NCI-H226 (cell line): ENCODE measurements around the gene TENM3.

Experiments
- DNase-seq: peaks from one replicate; pipeline ENCODE4 v3.0.0-alpha.2; 2015

TENM3 gene

DNA sequence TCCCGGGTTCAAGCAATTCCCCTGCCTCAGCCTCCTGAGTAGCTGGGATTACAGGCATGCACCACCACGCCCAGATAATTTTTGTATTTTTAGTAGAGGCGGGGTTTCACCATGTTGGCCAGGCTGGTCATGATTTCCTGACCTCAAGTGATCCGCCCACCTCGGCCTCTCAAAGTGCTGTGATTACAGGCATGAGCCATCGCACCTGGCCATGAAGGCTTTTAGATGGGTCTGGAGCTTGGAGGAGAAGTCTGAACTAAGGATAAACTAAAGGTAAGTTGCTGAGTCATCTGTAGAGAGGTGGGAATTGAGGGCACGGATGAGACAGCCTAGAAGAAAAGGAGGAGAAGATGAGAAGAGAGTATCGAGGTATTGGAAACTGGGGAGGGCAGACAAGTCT lies at the start of gene TENM3:
TENM3 (plus strand) TSS at position 199 of the 400 bp plus-strand sequence. CDS start 80,619 bp downstream, outside the sequence.
- peak; percentile 68 for DNase-seq

DNA sequence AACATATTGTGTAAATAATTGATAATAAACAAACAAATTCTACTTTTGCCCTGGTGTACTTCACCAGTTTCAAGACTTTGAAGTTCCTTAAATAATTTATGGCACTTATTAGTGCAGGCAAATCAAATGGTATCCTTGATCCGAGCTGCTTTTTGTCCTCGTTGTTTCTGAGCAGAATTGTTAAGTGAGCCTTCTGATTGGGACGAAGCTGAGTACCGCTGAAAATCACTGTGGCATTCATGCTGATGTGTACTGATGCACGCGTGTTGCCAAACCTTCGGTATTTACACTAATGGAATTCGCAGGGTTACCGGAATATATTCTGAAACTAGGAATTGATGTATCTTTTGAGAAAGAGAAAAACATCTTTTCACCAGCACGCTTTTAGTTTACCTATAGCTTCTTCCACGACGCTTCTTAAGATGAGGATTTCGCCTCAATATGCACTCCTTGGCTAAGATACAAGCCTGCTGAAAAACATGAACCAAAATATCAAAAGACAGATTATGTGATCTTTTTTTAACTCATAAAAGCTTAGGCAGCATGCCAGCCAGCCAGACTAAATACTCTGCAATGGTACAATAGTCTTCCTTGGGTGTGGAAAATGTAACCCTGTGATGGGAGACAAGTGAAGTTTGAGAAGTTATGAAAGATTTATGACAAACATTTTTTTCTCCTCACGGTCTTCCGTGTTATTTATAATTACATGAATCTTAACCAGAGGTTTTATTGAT lies 48.9 kb upstream of the TENM3 start:
- no peak for DNase-seq

DNA sequence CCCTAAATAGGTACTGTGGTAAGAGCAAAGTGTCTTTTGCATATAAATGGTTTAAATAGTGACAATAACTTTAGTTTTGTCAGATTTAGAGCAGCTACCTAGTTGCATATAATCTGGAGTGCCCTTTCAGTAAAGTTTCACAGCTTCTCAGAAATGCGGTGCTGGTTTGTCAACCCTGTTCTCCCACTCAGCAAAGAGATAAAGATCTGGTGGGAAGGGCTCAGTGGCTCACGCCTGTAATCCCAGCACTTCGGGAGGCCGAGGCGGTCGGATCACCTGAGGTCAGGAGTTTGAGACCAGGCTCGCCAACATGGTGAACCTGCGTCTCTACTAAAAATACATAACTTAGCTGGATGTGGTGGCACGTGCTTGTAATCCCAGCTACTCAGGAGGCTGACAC lies 45.6 kb upstream of the TENM3 start:
- no peak for DNase-seq

- DNase-seq: no peak
These were observed 41.3 kb upstream of the TENM3 start for GRCh38 chr4:182201871-182202270.

- no peak for DNase-seq
These were observed 40.6 kb upstream of the TENM3 start for GRCh38 chr4:182202650-182203049.

DNA sequence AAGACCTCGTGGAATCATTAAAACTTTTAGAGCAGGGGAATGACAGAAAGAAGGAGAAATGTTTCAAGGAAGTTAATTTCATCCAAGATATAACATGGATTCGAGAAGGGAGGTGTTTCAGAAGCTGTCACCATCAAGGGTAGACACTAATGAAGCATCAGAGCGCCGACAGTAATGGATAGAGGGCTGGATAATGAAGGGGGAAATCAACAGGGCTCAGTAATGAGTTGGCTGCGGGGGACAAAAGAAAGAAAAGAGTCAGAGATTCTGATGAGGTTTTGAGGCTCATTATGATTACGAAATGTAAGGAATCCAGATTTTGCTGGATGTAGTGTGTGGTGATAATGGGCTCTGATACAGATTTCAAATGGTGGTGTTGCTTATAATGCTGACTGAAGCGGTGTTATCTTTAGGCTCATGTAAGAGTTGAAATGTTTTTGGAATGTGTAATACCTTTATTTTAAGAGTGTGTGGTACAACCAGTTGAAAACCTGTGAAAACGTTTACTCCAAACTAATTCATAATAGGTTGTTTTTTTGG lies 39.3 kb upstream of the TENM3 start:
- DNase-seq: peak; percentile 77

DNA sequence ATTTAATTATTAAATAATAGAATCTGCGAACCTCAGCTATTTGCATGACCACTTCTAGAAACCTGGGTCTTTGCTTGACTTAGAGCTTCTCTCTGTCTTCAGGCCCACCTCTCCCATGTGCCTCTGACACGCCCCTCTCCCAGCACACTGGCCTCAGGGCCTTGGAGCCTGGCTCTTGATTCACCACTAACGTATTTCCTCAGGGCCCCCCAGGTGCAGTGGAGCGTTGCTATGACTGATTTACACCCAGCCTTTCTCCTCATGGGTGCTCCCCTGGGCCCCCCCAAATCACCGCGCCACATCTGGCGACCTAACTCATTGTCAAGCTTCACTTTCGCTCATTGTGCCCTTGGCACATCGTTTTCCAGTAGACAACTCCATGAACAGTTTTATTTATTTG lies 37.9 kb upstream of the TENM3 start:
- DNase-seq: no peak

- DNase-seq: no peak
These were observed 36.9 kb upstream of the TENM3 start for GRCh38 chr4:182206266-182206665.

DNA sequence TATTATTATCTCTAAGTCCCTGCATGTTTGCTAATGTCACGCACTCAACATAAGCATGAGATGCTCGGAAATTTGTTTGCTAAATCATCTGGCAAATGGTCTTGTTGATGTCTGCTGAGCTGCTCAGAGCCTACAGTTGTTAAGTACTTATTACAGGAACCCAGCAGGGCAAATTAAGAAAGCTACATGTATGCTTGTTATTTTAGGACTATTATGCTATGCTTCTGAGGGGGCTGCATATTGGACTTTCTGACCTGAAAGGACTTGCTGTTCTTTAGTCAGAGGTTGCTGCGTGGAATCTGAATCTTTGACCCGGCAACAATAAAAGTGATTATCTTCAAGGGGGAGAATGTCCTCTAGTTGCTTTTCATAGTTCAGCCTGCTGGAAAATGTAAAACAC lies 36.3 kb upstream of the TENM3 start:
- DNase-seq: no peak

DNA sequence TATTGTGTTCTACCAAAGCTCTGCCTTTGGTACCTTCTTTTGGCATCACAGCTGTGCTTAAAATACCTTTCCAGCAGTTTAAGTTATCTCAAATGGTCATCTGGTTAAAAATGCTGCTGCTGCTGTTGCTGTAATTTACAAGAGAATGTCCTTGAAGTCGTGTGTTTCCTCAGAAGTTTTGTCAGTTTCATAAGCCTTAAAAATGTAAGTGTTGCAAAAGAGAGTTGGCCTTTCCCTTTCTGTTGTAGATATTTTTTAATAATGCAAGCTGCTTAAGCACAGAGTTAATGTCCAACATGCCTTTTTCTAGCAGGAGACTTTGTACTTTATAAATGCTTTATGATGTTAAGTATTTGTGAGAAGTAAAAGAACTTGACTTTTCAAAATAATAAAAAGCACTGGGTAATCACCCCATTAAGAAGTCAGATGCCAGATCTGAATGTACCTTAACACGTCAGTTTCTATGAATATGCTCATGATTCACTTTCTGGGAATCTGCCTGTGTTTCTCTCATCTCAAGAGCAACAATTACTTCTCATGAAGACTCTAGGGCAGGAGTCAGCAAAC lies 35.3 kb upstream of the TENM3 start:
- DNase-seq: peak; percentile 85

DNA sequence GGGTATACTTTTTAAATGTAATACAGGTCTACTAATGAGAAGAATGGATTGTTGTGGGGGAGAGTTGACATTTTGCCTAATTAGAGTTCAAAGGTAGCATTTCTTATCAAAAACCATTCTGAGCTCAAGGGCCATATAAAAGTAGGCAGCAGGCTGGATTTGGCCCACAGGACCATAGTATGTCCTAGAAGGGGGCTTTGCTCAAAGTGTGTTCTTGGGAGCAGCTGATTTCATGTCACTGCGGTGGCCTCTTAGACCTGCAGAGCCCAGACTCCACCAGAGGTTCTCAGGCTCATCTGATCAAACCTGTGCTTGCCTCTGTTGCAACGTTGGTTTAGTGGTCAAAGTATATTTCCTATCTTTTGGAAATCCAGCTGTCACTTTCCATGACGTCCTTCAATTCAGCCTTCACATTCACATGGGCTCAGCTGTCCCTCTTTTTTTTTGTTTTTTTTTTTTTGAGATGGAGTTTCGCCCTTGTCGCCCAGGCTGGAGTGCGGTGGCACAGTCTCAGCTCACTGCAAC lies 34.6 kb upstream of the TENM3 start:
- DNase-seq: no peak

- DNase-seq: no peak
These were observed 30.9 kb upstream of the TENM3 start for GRCh38 chr4:182212211-182212761.

- DNase-seq: no peak
These were observed 30.2 kb upstream of the TENM3 start for GRCh38 chr4:182213004-182213403.

DNA sequence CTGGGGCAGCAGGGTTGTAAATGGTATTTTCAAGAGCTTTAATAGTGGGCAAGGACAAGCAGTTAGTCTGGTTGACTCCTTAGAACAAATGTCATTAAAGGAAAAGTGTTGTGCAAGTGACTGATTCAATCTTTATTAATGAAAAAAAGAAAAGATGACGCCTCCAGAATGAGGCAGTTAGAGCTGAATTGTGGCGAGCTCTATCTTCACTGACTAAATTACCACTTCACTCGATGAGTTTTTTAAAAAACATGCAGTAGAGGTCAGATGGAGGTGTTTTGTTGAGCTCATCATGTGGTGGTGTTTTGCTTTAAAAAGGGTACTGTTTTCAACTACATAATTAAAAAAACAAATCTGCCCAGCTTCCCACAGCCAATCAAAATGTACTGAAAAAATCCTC lies 28.1 kb upstream of the TENM3 start:
- no peak for DNase-seq

DNA sequence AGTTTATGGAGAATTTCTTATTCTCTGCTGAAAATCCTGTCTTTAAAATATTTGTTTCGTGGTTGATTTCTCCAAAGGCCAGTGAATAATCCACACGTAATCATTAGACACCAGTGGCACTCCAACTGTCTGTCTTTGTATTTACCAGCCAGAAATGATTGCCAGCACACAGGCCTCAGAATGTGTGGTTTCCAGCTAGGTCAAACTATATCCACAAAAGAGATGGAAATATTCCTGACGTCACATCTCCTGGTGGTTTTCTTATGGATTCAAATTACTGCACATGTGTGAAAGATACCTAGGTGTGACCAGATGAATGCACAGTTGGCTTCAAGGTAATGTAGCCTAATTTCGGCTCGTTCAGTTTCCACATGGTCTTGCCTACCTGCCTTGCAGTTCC lies 27.2 kb upstream of the TENM3 start:
- DNase-seq: no peak

GRCh38 chr4:182219411-182220056 lies 23.7 kb upstream of the TENM3 start:
- DNase-seq: peak; percentile 54

GRCh38 chr4:182221987-182222386 lies 21.2 kb upstream of the TENM3 start:
- DNase-seq: no peak

GRCh38 chr4:182222766-182223165 lies 20.4 kb upstream of the TENM3 start:
- no peak for DNase-seq

GRCh38 chr4:182223708-182224107 lies 19.5 kb upstream of the TENM3 start:
- DNase-seq: no peak

- no peak for DNase-seq
These were observed 18.9 kb upstream of the TENM3 start for GRCh38 chr4:182224192-182224850.

GRCh38 chr4:182225257-182225852 lies 17.8 kb upstream of the TENM3 start:
- no peak for DNase-seq

GRCh38 chr4:182227611-182228010 lies 15.6 kb upstream of the TENM3 start:
- no peak for DNase-seq
